22Rv1 (cell line): ENCODE data around the gene NRXN3.

Source experiments
- H3K27ac ChIP-seq: fragments of 450-650 bp; 2 replicates; pipeline ENCODE4 v1.5.1; 2017
- CTCF ChIP-seq: fragments of 450-650 bp; IDR thresholded peaks from 2 replicates; pipeline ENCODE4 v1.5.1; 2017; ENCODE audit warnings: mild to moderate bottlenecking
- ZFX ChIP-seq: fragments of 450-650 bp; IDR thresholded peaks from 2 replicates; pipeline ENCODE4 v1.6.1; 2017; ENCODE audit warnings: antibody characterized with exemption, borderline replicate concordance

NRXN3 gene

GRCh38 chr14:78863143-78863542 is 693.0 kb downstream of the NRXN3 start:
- TF ChIP-seq CTCF (no peak), ZFX (no peak)
- no peak overlapping the region for H3K27ac ChIP-seq

- TF ChIP-seq CTCF, result no peak
- no peak overlapping the region for H3K27ac ChIP-seq
Observed at GRCh38 chr14:78872837-78873236, 702.7 kb downstream of the NRXN3 start.

GRCh38 chr14:78873581-78873980 is 703.4 kb downstream of the NRXN3 start:
- TF ChIP-seq ZFX (no peak), CTCF (no peak)
- no peak overlapping the region for H3K27ac ChIP-seq

- TF ChIP-seq ZFX, result no peak
- no peak for TF ChIP-seq CTCF
- H3K27ac ChIP-seq, result no peak overlapping the region
Observed at GRCh38 chr14:78875049-78875448, 704.9 kb downstream of the NRXN3 start.

- TF ChIP-seq ZFX (no peak), CTCF (no peak)
- no peak overlapping the region for H3K27ac ChIP-seq
Observed at GRCh38 chr14:78885884-78886283, 715.7 kb downstream of the NRXN3 start.

GRCh38 chr14:78897443-78897842 is 727.3 kb downstream of the NRXN3 start:
- TF ChIP-seq CTCF (no peak), ZFX (no peak)

GRCh38 chr14:78902010-78902623 is 731.9 kb downstream of the NRXN3 start:
- TF ChIP-seq ZFX (no peak), CTCF (peak; percentile 88)

More at GRCh38 chr14:78897443-78897842, 727.3 kb downstream of the NRXN3 start:
- H3K27ac ChIP-seq, result no peak overlapping the region

More at GRCh38 chr14:78902010-78902623, 731.9 kb downstream of the NRXN3 start:
- no peak overlapping the region for H3K27ac ChIP-seq
